SK-N-MC (cell line): ENCODE results near the gene FYTTD1.

Source experiments
- DNase-seq: peaks from one replicate; pipeline ENCODE4 v3.0.0-alpha.2; 2011; ENCODE audit warnings: low read depth, low spot score
- H3K27ac ChIP-seq: fragments of 200-600 bp; sonication (generic); 2 replicates; pipeline ENCODE4 v1.5.1; 2016; ENCODE audit warnings: mixed run types
- H3K36me3 ChIP-seq: fragments of 200-600 bp; sonication (generic); 2 replicates; pipeline ENCODE4 v1.6.1; 2017; ENCODE audit warnings: antibody characterized with exemption, low read length, mixed read lengths; ENCODE audit not compliant: insufficient read depth
- H3K4me3 ChIP-seq: fragments of 200-600 bp; sonication (generic); 2 replicates; pipeline ENCODE4 v1.5.1; 2016
- H3K9ac ChIP-seq: fragments of 200-600 bp; sonication (generic); 2 replicates; pipeline ENCODE4 v1.8.0; 2017; ENCODE audit warnings: mixed run types, mixed read lengths; ENCODE audit not compliant: insufficient read length
- H3K9me3 ChIP-seq: fragments of 200-600 bp; sonication (generic); 2 replicates; pipeline ENCODE4 v1.6.1; 2017; ENCODE audit warnings: low read depth, mild to moderate bottlenecking, antibody characterized with exemption, low read length, moderate library complexity, mixed read lengths
- EZH2 ChIP-seq: fragments of 200-600 bp; sonication (generic); IDR thresholded peaks from one replicate; pipeline ENCODE4 v1.6.1; 2017; ENCODE audit warnings: antibody characterized with exemption
- FOXP2 ChIP-seq: optimal IDR thresholded peaks from 2 replicates; pipeline ENCODE3; 2011; ENCODE audit warnings: mild to moderate bottlenecking, moderate library complexity; ENCODE audit not compliant: insufficient read depth; ENCODE audit errors: extremely low read length, control extremely low read depth
- POLR2AphosphoS5 ChIP-seq: IDR thresholded peaks from 2 replicates; pipeline ENCODE4 v1.6.1; 2012; ENCODE audit warnings: mild to moderate bottlenecking, low read depth, low read length, borderline replicate concordance

FYTTD1 gene

GRCh38 chr3:197791113-197791891 is 41.6 kb downstream of the FYTTD1 start, which contains the start of gene LRCH3:
Gene LRCH3 (plus strand): TSS chr3:197791254. CDS start chr3:197791279, 25 bp downstream.
- Histone ChIP-seq H3K36me3 (no peaks in the 10 kb centered on the region), H3K4me3 (peak within 1 kb of the TSS; percentile 90), H3K9ac (peak within 1 kb of the TSS; percentile 97), H3K9me3 (no peaks in the 10 kb centered on the region), H3K27ac (peak within 1 kb of the TSS; percentile 78)
- peak; percentile 97 for TF ChIP-seq POLR2AphosphoS5
- no peak for TF ChIP-seq EZH2
- no peak for DNase-seq

- H3K36me3 ChIP-seq, result no peaks in the 10 kb centered on the region
- no peak for DNase-seq
- peak overlapping the region; percentile 97 for H3K9ac ChIP-seq
- H3K4me3 ChIP-seq, result peak overlapping the region; percentile 90
- H3K9me3 ChIP-seq, result no peaks in the 10 kb centered on the region
- no peak for TF ChIP-seq POLR2AphosphoS5
- TF ChIP-seq EZH2, result no peak
- no peak for TF ChIP-seq FOXP2
- H3K27ac ChIP-seq, result peak overlapping the region; percentile 78
Measured at GRCh38 chr3:197791892-197792647, 42.4 kb downstream of the FYTTD1 start.

GRCh38 chr3:197793247-197793646 is 43.6 kb downstream of the FYTTD1 start:
- peak overlapping the region; percentile 19; the same call in 1 of the 2 replicates for H3K27ac ChIP-seq
- peak overlapping the region; percentile 48 for H3K4me3 ChIP-seq
- peak overlapping the region; percentile 37 for H3K9ac ChIP-seq

GRCh38 chr3:197794115-197794514 is 44.4 kb downstream of the FYTTD1 start:
- Histone ChIP-seq H3K36me3 (no peaks in the 10 kb centered on the region), H3K27ac (no peak overlapping the region), H3K9me3 (no peaks in the 10 kb centered on the region), H3K4me3 (no peak overlapping the region), H3K9ac (no peak overlapping the region)
- no peak for TF ChIP-seq POLR2AphosphoS5
- TF ChIP-seq FOXP2, result no peak
- no peak for TF ChIP-seq EZH2
- DNase-seq, result no peak

More at GRCh38 chr3:197793247-197793646, 43.6 kb downstream of the FYTTD1 start:
- DNase-seq, result no peak
- H3K9me3 ChIP-seq, result no peaks in the 10 kb centered on the region
- no peaks in the 10 kb centered on the region for H3K36me3 ChIP-seq
- TF ChIP-seq EZH2 (no peak), POLR2AphosphoS5 (no peak), FOXP2 (no peak)

GRCh38 chr3:197795200-197795599 is 45.5 kb downstream of the FYTTD1 start:
- H3K27ac ChIP-seq, result no peak overlapping the region
- no peak for DNase-seq
- H3K9ac ChIP-seq, result no peak overlapping the region
- H3K4me3 ChIP-seq, result no peak overlapping the region
- TF ChIP-seq EZH2 (no peak), POLR2AphosphoS5 (no peak), FOXP2 (no peak)
- H3K9me3 ChIP-seq, result no peaks in the 10 kb centered on the region
- no peaks in the 10 kb centered on the region for H3K36me3 ChIP-seq

- Histone ChIP-seq H3K4me3 (no peak overlapping the region), H3K9ac (no peak overlapping the region), H3K36me3 (no peaks in the 10 kb centered on the region), H3K9me3 (no peaks in the 10 kb centered on the region), H3K27ac (no peak overlapping the region)
- DNase-seq, result no peak
- TF ChIP-seq EZH2, result no peak
Measured at GRCh38 chr3:197796087-197796486, 46.4 kb downstream of the FYTTD1 start.

GRCh38 chr3:197798863-197799262 is 49.2 kb downstream of the FYTTD1 start:
- Histone ChIP-seq H3K27ac (peak overlapping the region; percentile 67; the same call in 1 of the 2 replicates), H3K4me3 (no peak overlapping the region), H3K9ac (no peak overlapping the region), H3K9me3 (no peaks in the 10 kb centered on the region), H3K36me3 (no peaks in the 10 kb centered on the region)
- TF ChIP-seq FOXP2 (no peak), POLR2AphosphoS5 (no peak), EZH2 (no peak)
- DNase-seq, result no peak

GRCh38 chr3:197800379-197800778 is 50.7 kb downstream of the FYTTD1 start:
- no peak for TF ChIP-seq EZH2
- TF ChIP-seq FOXP2, result no peak
- TF ChIP-seq POLR2AphosphoS5, result no peak
- H3K36me3 ChIP-seq, result no peaks in the 10 kb centered on the region
- H3K27ac ChIP-seq, result no peak overlapping the region
- H3K9ac ChIP-seq, result no peak overlapping the region
- no peak for DNase-seq
- H3K4me3 ChIP-seq, result no peak overlapping the region
- H3K9me3 ChIP-seq, result no peaks in the 10 kb centered on the region
